ENCODE measurements around the gene TSPAN7.

- TF ChIP-seq POLR2AphosphoS5 (IDR thresholded peaks at IDR 0.05; ENCODE audit: low read depth, low read length), result no peak
- no peak for TF ChIP-seq POLR2A (IDR thresholded peaks at IDR 0.05; ENCODE audit: low read depth, low read length)
Observed at GRCh38 chrX:38660395-38661102, 99.2 kb downstream of the TSPAN7 start.

All from GM12892 (cell line).